Stimulated activated CD4-positive, alpha-beta T cell treated with anti-CD3 and anti-CD28 coated beads, Interleukin-2, amount 100 ng/mL, for 4 hours (primary cell): ENCODE results near the gene MPP2.
"Not testable (repeated sequence)": the region's sequence is repeated elsewhere in the genome, so short reads cannot be mapped to it uniquely, and the experiment has no call there.

ENCODE experiments used
- DNase-seq: peaks from one replicate; pipeline ENCODE4 v3.0.0-alpha.2; 2020; ENCODE audit warnings: low read depth

Gene MPP2

DNA sequence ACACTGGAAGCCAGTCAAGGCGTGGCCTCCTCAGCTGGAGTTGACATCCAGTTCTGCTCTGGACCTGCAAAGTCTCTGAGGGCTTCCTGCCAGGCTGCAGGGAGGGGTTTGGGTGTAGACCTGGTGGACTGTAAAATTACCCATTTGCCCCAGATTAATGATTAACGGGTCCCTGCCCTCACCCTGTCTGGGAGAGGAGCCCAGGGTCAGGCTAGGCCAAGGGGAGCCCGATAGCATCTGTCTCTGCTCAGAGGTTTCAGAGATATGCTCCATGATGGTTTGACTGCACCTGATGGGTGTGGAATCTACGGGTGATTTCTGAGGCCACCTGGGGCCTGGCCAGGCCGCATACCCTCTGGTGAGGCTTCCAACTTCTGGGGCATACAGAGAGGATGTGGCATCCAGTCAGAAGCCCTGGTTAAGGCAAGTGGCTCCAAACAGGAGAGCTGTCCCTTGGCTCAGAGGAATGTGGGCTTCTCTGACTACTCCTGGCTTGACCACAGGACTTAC is 23.8 kb upstream of the MPP2 start:
- DNase-seq = no peak

DNA sequence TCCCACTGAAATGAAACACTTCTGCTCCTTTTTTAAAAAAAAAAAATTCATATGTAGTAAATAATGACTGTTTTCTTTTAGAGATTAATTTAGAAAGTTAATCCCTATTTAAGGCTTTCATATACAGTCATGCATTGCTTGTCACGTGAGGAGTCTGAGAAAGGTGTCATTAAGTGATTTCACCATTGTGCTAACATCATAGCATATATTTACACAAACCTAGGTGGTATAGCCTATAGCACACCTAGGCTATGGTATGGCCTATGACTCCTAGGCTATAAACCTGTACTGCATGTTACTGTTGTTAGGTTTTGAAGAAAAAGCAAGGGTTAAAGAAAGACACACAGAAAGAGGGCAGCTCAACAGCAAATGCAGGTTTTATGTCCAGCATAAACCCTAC is 21.3 kb upstream of the MPP2 start:
- no peak for DNase-seq

DNA sequence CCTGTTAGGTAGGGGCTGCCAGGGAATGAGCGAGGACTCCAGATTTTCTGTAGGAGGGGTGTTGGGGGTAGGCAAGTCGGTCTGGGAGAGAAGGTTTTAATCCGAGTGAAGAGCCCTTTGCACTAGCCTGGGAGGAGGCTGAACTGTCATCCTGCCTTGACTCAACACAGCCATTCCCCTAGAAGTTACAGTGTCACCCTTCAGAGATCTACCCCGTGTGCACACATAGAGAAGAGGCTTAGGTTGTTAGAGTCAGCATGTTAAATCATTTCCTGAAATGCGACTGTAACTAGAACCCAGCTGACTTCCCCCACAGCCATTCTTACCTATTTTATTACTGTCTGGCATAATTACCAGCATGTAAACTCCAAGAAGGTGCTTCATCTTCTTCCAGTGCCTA is 20.6 kb upstream of the MPP2 start:
- not testable (repeated sequence) for DNase-seq

DNA sequence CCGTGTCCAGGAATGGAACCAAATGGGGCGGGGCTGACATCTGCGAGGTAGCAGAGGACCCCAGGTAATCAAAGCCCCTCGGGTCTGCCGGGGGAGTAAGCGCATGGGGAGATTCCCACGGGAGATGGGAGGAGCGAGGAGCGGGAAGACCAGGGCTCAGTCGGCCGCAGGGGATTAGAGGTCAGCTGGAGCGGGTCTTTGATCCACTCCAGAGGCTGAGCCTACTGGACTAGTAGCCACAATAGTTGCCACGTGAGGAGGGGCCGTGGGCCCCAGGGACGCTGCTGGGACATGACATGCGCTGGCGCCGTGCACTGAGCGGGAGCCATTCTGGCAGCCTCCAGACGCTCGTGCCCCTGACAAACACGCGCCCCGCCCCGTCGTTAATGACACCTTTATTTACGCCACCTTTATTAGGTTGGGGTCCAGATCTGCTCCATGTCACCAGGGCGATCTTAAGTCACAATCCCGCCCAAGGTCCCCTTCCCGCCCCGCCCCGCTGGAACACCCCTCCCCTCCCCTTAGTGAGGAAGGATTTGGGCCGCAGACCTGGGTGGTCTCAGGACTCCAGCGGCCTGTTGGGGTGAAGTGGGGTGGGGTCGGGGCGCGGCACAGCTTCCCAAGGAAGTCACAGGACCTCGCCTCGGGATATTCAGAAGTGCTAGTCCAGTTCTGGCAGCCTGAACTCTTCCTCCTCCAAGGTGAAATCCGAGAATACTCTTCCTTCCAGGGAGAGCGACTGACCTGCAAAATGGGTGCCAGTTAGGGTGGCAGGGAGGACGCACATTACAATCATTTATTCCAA is 19.9 kb upstream of the MPP2 start:
- DNase-seq = no peak

DNA sequence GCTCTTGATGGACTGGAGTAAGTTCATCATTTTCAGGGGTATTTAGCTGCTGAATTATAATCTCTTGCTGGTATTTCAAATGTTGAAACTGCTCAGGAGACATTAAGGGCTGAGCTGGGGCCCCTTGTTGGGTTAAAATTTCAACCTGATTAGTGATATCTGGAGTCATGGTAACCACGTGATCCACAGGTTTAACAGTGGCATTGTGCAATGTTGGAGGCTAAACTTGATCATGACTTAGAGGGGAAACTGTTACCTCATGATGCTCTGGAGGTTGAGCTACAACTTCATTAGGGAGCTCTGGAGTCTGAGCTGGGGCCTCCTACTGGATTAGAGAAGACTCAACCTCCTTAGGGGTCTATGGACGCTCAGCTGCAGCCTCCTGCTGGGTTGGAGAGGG is 17.2 kb upstream of the MPP2 start:
- DNase-seq = no peak

DNA sequence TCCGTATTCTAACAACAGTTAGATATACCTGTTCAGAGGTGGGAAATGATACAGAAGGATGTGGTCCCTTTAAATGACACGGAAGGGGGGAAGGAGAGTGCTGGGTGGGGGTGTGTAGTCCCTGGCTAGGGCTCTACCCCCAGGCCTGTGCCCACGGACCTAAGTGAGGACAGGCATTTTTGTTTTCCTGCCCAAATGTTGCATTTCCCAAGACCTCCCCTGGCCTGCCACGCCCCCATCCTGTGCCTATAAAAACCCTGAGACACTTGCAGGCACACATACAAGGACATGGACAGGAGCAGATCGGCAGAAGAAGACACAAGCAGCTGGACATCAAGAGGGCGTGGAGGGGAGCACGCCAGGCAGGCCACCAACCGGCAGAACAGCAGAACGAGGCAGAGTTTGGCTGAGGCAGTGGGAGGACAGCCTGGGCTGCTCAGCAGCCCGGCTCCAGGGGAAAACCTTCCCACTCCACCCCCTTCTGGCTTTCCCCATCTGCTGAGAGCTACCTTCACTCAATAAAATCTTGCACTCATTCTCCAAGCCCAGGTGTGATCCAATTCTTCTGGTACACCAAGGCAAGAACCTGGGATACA is 13.3 kb upstream of the MPP2 start:
- no peak for DNase-seq

DNA sequence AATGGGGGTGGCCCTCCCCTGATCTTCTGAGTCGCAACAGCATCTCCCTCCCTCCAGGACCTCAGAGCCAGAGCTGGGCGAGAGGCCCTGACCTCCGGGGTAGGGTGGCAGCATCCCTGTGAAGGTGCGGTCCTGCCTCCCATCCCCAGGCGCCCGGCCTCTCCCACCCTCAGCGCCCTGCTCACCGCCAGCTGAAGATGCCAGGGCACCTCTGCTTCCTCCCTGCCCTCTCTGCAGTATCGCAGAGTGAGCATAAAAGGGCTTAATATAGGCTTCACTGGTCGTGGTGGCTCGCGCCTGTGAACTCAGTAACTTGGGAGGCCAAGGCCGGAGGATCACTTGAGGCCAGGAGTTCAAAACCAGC is 10.7 kb upstream of the MPP2 start:
- DNase-seq = no peak

DNA sequence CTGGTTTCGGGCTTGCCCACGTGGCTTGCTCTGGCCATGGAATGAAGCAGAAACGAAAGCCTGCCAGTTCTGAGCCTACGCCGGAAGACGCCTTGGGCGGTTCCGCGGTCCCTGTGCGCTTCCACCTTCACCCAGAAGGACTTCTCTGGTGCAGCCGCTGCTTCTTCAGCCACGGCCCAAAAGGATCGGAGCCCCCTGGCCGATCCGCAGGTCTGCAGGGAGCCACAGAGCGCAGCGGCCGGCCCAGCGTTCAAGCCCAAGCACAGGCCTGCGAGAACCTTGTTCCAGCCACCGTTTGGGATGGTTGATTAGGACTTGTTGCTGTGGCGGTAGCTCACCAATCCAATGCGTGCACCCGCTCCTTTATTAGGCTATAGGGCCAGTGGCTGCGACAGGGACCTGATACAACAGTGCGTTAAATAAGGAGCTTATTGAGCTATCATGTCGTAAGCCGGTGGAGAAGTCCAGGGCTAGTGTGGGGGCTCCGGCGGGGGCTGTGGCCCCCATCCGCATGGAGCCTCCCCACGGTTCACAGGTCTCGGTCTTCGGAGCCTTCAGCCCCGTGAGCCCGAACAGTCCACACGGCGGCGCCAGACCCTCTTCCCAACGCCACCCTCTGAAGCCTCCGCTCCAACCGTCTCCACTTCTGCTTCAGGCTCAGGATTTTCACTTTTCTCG is 10.2 kb upstream of the MPP2 start:
- DNase-seq = peak; percentile 49

DNA sequence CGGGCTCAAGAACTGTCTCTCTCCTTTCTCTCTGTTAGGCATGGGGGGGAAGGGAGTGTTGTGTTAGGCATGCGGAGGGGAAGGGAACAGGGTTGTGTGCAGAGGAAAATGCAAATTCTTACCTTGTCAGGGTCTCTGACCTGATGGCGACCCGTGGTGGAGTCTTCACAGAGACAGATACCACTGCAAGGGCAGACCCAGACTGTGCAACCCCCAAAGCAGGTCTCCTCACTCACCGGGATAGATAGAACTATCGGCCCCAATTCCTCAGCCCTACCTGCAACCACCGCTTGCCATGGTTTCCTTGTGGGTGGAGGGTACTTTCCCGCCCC is 9.6 kb upstream of the MPP2 start:
- no peak for DNase-seq

DNA sequence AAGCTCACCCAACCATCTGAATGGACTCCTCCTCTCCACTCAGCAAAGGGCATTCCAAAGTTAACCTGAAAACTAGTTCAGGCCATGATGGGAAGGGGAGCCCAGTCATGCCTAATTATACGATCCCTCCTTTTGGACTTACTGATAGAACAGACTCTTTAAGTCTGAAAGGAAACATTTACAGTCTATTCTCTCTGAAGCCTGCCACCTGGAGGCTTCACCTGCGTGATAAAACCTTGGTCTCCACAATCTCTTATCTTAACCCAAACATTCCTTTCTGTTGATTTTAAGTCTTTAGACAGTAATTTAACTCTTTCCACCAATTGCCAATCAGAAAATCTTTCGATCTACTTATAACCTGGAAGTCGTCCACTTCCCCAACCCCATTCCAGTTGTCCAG is 9.0 kb upstream of the MPP2 start:
- no peak for DNase-seq

DNA sequence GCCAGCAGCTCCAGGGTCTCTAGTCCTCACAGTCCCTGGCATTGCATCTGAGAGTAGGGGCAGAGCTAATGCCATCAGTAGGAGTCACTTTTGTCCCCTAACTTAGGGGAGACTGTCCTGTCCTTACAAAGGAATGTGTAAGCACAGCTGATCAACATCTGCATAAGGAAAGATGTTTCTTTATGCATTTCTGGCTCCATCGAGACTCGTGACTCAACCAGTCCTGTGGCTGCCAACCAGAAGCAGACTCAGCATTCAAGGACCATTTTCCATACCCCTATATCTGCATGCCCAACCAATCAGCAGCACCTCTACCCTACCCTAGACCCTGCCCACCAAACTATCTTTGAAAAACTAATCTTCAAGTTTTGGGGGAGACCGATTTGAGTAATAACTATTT is 8.2 kb upstream of the MPP2 start:
- no peak for DNase-seq

DNA sequence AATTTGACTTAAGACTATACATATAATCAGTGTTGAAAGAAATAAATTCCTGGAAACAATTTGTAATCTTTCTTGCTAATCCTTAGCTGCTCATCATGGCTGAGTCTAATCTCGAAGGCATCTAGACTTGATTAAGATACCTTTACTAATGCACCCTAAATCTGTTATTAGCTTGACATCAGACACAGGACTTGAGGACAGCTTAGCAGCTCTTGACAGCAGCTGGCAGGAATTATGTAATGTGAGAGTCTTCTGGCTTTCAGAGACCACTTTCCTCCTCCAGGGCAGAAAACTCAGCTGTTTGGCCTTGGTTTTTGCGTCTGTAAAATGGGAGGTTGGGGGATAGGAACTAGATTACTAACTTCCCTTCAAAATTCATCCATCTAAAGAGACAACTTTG is 7.1 kb upstream of the MPP2 start:
- DNase-seq = no peak

DNA sequence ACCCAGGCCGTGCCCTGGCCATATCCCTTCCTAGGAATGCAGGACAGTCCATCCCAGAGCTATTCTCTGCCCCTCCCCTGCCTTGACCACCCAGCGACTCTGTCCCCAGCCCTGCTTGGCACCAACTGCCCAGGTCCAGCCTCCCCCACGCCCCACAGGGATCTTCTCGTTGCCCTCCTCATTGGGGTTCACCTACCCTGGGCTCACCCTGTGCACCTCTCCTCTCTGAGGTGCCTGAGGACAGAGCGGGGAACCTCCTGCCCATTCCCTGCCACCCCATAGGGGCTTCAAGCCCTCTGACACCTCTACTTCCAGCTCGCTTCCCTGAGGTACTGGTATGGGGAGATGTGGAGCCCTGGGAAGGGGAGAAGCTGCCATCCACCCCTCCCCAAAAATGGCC is 6.2 kb upstream of the MPP2 start:
- DNase-seq = no peak

DNA sequence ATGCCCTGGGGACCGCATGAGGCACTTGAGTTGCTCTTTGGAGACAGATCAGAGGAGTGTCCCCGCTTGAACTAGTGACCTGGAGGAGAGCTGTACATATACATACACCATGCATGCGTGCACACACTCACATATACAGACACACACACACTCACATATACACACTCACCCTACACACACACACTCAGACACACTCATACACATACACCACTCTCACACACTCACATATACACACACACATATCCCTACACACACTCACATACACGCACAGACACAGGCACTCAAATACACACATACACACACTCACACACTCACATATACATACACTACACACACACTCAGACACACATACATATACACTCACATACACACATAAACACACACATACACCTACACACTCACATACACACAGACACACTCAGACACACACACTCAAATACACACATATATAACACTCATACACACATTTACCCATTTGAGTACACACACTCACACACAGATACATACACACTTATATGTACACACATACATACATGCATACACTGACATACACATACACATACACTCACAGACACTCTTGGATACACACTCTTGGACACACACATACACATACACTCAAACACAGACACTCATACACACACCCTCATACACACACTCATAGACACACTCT is 5.4 kb upstream of the MPP2 start:
- no peak for DNase-seq

DNA sequence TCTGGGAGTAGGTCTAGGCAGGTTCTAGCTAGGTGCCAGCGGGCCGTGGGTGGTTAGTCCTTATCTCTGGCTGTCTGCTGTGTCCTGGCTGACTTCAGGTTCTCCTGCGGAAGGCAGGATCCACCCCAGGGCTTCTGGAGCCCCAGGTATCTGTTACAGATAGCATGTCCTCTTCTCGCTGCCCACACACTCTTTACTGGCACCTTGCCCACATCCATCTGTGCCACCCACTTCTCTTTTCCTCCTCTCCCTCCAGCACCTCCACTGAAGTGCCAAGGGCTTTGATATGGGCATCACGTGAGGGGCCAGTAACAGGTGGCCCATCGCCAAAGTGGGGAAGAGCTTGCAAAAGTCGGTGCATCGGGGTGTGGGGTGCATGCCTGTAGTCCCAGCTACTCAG is 4.6 kb upstream of the MPP2 start:
- no peak for DNase-seq

DNA sequence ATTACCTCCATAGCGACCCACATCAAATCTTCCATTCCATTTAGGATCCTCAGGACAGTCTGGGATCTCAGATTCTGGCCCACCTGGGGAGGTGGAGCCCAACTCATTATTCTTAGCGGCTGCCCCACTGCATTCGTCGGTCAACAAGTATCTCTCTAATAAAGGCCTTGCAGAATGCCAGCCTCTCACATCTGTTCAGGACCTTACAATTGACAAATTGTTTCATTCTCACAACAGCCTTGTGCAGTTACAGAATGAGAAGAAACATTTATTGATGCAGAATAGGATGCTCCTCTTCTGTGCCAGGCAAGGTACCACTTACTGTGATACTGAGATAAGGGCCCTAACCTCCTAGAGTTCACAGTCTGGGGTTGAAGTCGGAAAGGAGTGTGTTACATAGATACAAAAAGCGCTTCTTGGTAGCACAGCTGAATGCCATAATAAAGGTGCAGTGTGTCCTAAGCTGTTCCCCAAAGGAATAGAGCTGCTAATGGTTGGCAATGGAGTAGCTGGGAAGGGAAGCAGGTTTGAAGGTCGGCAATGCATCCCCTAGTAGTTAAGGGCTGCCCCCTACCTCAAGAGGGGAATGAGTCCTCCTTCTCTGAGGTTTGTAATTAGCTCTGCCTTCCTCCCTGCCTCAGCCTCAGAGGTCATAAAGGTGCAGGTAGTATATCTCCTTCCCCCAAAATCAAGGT is 2.3 kb upstream of the MPP2 start:
- no peak for DNase-seq

DNA sequence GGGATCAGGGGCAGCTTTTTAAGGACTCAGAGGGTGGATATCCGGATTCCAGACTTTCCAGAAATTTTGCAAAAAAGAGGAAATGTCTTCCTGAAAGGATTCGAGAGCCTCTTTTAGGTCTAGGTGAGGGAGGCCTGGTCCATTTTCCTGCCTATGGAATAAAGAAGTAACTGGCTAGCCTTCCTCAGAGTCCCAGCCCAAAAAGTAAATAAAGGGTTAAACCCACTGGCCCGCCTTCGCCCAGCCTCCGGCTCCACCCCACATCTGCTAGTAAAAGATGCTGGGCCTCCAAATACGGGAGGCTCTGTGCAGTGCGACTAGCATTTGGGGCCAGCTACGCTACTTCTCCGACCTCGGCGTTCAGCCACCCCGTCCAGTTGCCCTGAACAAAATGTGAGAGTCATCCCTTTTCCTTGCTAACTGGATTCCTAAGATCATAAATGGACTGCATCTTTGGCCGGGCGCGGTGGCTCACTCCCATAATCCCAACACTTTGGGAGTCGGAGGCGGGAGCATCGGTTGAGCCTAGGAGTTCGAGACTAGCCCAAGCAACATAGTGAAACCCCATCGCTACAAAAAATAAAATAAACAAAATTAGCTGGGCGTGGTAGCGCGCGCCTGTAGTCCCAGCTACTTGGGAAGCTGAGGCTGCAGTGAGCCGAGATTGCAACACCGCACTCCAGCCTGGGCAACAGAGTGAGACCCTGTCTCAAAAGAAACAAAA is 824 bp upstream of the MPP2 start:
- peak; percentile 39 for DNase-seq

DNA sequence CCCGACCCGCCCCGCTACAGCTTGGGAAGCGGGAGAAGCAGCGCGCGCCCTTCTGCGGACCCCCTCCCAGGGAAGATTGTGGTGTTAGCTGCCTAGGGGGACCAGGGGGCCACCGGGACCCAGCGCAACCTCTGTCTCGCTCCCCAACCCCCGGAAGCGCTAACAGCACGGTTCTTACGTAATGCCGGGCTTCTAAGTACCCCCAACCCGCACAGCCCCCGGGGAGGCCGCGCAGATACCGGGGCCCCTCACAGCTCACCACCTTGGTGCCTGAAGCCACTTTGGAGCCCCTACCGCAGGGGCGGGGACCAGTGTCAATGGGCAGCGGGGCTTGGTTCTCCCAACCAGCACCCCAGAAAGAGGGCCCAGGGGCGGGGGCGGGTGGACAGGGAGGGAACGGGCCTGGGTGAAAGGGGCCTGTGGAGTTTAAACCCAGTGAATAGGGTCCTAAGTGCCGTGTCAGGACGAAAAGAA is 348 bp downstream of the MPP2 start:
- no peak for DNase-seq

DNA sequence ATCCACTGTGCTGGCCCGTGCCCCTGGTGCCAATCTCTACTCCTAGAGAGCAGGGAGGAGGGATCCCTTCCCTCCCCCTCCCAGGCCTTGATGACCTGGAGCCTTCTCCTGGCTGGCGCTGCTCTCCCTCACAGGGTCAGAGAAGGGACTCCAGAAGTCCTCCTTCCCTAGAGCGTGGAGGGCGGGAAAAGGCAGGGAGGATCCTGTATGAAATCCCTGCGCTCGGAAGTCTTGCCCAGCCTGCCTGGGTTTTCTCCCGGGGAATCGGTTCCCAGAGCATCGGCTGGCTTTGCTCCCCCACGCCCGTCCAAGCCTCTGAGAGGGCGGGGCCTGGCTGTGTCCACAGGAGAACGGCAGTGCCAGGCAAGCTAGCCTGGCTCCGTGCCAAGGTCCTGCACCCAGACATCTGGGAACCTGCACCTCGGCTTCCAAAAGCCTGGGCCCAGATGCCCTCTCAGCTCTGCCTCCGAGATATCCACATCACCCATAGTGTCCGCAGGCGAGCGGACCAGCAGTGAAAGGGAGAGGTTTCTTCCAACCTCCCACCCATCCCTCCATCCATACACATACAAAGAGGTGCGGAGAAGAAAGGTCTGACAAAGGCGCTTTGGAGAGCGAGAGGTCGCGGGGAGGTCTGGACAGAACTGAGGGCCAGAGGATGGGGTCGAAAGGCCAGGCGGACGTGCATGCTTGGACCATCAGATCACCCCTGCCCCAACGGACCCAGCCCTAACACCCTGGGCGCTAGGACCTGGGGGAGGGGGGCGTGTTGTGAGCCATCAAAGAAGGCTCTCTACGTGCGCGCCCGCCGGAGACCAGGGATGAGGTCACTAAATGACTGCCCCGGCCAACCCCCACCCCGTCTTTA is 1.1 kb downstream of the MPP2 start:
- DNase-seq = no peak

DNA sequence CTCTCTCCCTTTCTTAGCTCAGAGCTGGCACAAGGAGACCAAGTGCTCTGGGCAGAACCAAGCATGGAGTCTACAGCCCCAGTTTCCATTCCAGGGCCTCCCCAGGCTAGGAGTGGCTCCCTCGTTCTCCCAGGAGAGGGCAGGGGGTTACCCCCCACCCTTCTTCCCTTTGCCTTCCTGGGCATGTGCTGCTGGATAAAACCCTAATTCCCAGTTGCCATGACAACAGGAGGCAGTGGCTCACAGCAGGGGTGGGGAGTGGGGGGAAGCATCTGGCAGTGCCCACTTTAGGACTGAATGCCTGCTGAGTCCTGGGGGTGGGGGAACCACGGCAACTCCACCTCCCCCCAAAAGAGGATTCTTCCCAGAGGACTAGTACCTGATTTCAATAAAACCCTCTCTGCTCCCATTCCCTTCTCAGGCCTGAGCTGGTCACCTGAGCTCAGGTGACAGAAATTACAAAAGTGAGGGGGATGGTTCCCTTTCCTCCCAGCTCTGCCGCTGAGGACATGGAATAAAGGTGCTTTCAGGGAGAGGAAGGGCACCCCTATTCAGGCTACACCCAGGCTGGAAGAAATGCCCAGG is 1.8 kb downstream of the MPP2 start:
- no peak for DNase-seq
